HG03175 (cell line): ENCODE measurements around the gene PRDX1.
"Not testable (repeated sequence)": the region's sequence is repeated elsewhere in the genome, so short reads cannot be mapped to it uniquely, and the experiment has no call there.

Experiments
- ATAC-seq: cut with Tn5 transposase; IDR thresholded peaks from one replicate; pipeline ENCODE4 v1.9.1; 2021; ENCODE audit warnings: mild to moderate bottlenecking, moderate library complexity; ENCODE audit not compliant: unreplicated experiment

The PRDX1 gene

GRCh38 chr1:45507195-45507594 is 14.5 kb downstream of the PRDX1 start:
- no peak for ATAC-seq

- ATAC-seq, result no peak
Measured at GRCh38 chr1:45503462-45504360, 18.0 kb downstream of the PRDX1 start.

DNA sequence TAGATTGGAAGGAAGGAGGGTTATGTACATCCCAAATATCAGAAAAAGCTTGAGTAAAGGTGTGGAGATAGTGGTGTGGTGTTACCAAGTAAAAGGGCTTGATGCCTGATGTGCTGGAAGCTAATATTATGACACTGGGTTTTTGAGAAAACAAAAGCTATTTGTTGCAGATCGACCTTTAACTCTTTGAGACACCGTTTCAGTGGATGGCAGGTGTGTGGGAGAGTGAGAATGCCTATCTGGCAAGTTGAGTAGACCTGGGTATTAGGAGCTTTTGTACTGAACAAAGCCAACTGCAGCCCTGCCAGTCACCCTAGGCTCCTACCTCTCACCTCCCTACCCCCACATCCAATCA is 20.2 kb downstream of the PRDX1 start:
- ATAC-seq, result no peak

GRCh38 chr1:45499415-45499769 is 22.3 kb downstream of the PRDX1 start:
- ATAC-seq, result no peak

DNA sequence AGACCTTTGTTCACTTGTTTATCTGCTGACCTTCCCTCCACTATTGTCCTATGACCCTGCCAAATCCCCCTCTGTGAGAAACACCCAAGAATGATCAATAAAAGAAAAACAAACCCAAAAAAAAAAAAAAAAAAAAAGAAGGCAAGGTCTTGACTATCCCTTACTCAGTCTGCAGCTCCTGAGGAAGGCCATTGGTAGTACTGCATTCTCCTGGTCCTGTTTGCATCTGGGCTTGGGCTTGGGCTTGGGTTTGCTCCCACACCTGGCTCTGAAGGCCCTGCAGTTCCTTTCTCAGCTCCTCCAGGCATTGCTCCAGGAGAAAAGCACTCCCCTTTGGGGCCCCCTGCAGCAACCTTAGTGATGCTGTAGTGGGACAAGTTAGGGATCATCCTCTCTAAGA is 23.4 kb downstream of the PRDX1 start:
- no peak for ATAC-seq

DNA sequence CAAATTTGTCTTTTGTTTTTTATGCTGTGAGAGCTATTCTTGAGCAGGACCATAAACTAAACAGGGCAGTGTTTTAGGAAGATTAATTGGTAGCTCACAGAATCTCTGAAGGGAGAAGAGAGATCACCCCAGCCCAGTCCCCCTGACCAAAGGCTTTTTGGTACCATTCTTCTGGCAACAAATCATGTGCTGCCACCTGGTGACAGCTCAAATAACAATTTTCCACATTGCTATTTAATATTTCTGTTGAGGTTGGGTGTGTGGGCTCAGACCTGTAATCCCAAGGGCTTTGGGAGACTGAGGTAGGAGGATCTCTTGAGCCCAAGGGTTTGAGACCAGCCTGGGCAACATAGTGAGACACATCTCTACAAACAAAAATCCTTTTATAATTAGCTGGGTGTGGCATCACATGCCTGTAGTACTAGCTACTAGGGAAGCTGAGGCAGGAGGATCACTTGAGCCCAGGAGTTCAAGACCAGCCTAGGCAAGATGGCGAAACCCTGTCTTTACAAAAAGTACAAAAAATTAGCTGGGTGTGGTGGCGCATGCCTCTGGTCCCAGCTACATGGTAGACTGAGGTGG is 28.5 kb downstream of the PRDX1 start:
- ATAC-seq, result no peak

- no peak for ATAC-seq
Measured at GRCh38 chr1:45492691-45493090, 29.0 kb downstream of the PRDX1 start.

DNA sequence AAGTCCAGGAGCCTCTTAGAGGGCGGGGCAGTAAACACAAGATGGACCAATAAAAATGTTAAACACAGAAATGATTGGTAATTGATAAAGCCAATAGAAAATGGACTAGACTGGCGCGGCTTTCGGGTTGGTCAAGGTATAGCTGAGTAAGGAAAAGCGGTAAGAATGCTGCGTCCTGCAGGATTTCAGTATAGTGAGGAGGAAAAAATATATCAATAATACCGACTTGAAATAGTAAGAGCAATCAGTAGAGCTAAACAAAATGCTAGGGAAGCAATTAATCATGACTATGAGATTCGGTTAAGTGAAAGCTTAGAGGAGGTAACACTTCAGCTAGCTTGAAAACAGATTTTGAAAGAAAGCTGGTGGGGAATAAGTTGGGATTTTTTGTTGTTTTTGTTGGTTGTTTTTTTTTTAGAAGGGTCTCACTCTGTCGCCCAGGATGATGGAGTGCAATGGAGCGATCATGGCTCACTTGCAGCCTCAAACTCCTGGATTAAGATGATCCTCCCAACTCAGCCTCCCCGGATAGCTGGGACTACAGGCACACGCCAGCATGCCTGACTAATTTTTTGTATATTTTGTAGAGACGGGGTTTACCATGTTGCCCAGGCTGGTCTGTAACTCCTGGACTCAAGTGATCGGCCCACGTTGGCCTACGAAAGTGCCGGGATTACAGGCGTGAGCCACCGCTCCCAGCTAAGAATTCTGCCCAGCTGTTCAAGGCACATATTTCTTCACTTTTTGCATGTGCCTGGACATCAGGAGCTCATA is 30.0 kb downstream of the PRDX1 start:
- ATAC-seq, result no peak

GRCh38 chr1:45490626-45491486 is 30.8 kb downstream of the PRDX1 start, which contains the start of gene TESK2:
Gene TESK2, minus strand, starts transcription at chr1:45491163. Its CDS starts 33,378 bp downstream, at chr1:45457785.
- peak; percentile 87 for ATAC-seq

GRCh38 chr1:45490121-45490625 is 31.5 kb downstream of the PRDX1 start:
- no peak for ATAC-seq

GRCh38 chr1:45489379-45489778 is 32.3 kb downstream of the PRDX1 start:
- ATAC-seq, result not testable (repeated sequence)

DNA sequence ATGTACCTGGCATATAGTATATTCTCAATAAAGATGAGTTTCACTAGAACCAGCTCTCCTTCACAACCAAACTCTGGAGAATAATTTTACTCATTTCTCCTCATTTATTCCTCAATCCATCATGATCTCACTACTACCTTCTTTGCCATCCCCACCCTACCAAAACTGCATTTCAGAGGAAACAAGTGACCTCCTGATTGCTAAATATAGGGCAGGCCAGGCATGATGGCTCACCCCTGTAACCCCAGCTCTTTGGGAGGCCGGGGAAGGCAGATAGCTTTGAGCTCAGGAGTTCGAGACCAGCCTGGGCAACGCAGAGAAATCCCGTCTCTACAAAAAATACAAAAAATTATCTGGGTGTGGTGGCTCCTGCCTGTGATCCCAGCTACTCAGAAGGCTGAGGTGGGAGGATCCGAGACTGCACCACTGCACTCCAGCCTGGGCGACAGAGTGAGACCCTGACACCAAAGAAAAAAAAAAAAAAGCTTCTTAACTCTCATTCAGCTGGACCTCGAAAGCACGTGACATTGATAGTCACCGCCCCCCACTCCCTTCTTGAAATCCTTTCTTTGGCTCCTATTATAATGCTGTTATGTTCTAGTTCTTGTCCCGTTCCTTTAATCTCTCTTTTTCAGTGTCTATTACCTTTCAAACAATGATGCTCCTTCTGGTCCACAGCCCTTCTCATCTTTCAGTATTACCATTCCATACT is 32.9 kb downstream of the PRDX1 start:
- no peak for ATAC-seq

GRCh38 chr1:45485949-45486348 is 35.7 kb downstream of the PRDX1 start:
- no peak for ATAC-seq

GRCh38 chr1:45479039-45479748 is 42.5 kb downstream of the PRDX1 start:
- ATAC-seq, result no peak

DNA sequence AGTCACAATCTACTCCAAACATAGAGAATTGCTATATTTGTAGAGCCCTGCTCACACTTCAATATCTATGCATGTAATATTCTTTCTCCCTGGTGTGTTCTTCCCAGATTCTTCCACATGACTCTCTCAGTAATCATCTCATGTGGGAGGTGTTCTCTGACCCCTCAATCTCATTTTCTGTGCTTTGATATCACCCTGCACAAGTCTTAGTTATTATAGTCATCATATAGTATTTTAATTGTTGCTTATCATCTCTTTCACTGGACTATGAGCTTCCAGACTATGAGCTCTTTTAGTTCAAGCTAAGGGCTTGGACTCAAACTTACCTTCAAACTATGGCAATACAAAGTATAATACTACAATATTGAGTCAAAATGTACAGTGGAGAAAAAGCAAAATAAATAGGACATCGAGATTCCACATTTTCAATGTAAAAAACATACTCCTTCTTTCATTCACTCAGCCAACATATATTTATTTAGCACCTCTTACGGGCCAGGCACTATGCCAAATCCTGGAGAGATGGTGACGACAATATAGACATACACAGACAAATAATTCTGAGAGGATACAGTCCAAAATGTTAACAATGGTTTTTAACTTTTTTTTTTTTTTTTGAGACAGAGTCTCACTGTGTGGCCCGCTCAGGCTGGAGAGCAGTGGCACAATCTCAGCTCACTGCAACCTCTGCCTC is 43.4 kb downstream of the PRDX1 start:
- no peak for ATAC-seq

DNA sequence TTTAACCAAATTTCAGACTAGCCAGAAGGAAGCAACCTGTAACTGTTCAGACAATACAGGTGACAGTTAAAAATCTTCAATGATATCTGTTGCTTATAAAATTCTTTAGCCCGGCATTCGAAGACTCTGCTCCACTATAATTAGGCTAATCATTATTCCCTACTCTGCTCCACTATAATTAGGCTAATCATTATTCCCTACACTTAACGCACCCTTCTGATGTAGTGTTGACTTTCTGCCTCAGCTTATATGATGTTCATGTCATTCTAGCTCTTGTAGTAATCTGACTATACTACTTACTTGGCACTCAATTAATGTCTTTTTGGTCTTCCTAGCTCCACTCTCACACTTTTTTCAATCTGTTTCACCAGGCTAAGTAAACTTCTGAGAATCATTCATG is 44.0 kb downstream of the PRDX1 start:
- ATAC-seq, result no peak

- ATAC-seq, result not testable (repeated sequence)
Measured at GRCh38 chr1:45474194-45474593, 47.5 kb downstream of the PRDX1 start.

GRCh38 chr1:45473302-45473701 is 48.4 kb downstream of the PRDX1 start:
- peak; percentile 70 for ATAC-seq

GRCh38 chr1:45470306-45470798 is 51.3 kb downstream of the PRDX1 start:
- ATAC-seq, result no peak
